ENCODE measurements around the gene COL1A1. TPM values are rescaled to one million over a fixed set of nuclear protein-coding genes. Genes with fewer than 3 reads are reported as not detected.
A peak's percentile ranks its signal among the peaks of the same experiment; 100 is the strongest.

Gene COL1A1
- polyA plus RNA-seq, 4 donors, result 539 to 919 (median 649) TPM

GRCh38 chr17:50214976-50215760, 13.7 kb upstream of the COL1A1 start:
- DNase-seq (ENCODE audit: low read depth in 4 of 4, low spot score in 3 of 4), result no peak

- no peak for DNase-seq (ENCODE audit: low read depth in 4 of 4, low spot score in 3 of 4)
These were observed 11.9 kb upstream of the COL1A1 start for GRCh38 chr17:50213026-50214022.

GRCh38 chr17:50212121-50212843, 10.9 kb upstream of the COL1A1 start:
- DNase-seq (ENCODE audit: low read depth in 4 of 4, low spot score in 3 of 4), result no peak

GRCh38 chr17:50211249-50212120, 10.1 kb upstream of the COL1A1 start:
- DNase-seq (ENCODE audit: low read depth in 4 of 4, low spot score in 3 of 4), result no peak

GRCh38 chr17:50210240-50211225, 9.1 kb upstream of the COL1A1 start:
- DNase-seq (ENCODE audit: low read depth in 4 of 4, low spot score in 3 of 4), result peak in 1 of 4 donors; percentile 71

GRCh38 chr17:50209472-50210239, 8.2 kb upstream of the COL1A1 start:
- DNase-seq (ENCODE audit: low read depth in 4 of 4, low spot score in 3 of 4), result peak; percentile 82 to 88 (median 84)

GRCh38 chr17:50209133-50209471, 7.7 kb upstream of the COL1A1 start:
- no peak for DNase-seq (ENCODE audit: low read depth in 4 of 4, low spot score in 3 of 4)

- no peak for DNase-seq (ENCODE audit: low read depth in 4 of 4, low spot score in 3 of 4)
These were observed 7.2 kb upstream of the COL1A1 start for GRCh38 chr17:50208611-50209061.

- DNase-seq (ENCODE audit: low read depth in 4 of 4, low spot score in 3 of 4), result no peak
These were observed 6.5 kb upstream of the COL1A1 start for GRCh38 chr17:50207792-50208567.

- no peak for DNase-seq (ENCODE audit: low read depth in 4 of 4, low spot score in 3 of 4)
These were observed 5.9 kb upstream of the COL1A1 start for GRCh38 chr17:50207315-50207714.

- no peak for DNase-seq (ENCODE audit: low read depth in 4 of 4, low spot score in 3 of 4)
These were observed 5.3 kb upstream of the COL1A1 start for GRCh38 chr17:50206604-50207293.

GRCh38 chr17:50205963-50206505, 4.6 kb upstream of the COL1A1 start:
- DNase-seq (ENCODE audit: low read depth in 4 of 4, low spot score in 3 of 4), result no peak

GRCh38 chr17:50205111-50205962, 3.9 kb upstream of the COL1A1 start:
- DNase-seq (ENCODE audit: low read depth in 4 of 4, low spot score in 3 of 4), result no peak

- DNase-seq (ENCODE audit: low read depth in 4 of 4, low spot score in 3 of 4), result no peak
These were observed 3.0 kb upstream of the COL1A1 start for GRCh38 chr17:50204431-50204830.

- DNase-seq (ENCODE audit: low read depth in 4 of 4, low spot score in 3 of 4), result no peak
These were observed 2.3 kb upstream of the COL1A1 start for GRCh38 chr17:50203604-50204345.

Measured in right renal pelvis (tissue), 4 donors.